ENCODE results near the gene HSPA12B. TPM values are rescaled to one million over a fixed set of nuclear protein-coding genes. Genes with fewer than 3 reads are reported as not detected.
A peak's percentile ranks its signal among the peaks of the same experiment; 100 is the strongest.

HSPA12B gene
- total and polyA plus RNA-seq, 2 of the 13 experiments (the other 11 are each of a cell fraction or from before 2014, with no cell fraction given), result 0.01 TPM; not detected in 1

DNA sequence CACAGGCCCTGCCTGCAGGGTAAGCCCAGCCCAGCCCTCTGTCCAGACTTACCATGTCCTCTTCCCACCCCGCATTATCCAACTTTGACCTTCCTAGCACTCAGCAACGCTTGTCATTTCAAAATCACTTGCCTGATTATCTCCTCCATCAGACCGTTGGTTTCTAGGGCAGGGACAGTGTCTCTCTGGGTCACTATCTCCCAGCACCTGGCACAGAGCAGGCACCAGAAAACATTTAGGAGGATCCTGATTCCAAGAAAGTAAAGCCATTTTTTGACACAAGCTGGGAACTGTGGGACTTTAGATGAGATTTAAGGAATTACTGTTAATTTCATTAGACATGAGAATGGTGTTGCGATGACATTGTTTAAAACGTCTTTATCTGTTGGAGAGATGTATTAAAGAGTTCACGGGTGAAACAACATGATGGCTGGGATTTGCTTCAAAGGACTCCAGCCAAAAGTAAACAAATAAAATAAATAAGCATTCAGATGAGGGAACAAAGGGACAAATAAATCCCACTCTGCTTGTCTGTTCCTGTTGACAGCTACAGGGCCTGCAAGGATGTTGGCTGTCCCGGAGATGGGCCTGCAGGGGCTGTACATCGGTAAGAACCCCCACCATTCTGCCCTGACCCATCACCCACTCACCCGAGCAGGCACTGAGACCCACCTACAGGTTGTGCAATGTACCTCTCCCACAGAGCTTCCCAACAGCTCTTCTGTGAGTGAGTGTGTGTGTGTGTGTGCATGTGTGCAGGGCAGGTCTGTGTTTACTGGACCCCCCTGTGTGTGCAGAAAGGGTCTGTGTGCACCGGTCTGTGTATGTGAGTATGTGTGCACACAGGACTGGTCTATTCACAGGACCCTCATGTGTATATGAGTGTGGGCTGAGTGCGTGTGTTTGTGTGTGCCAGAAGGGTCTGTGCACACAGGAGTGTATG is 5.9 kb downstream of the HSPA12B start (continued):
- TF ChIP-seq CEBPB (IDR thresholded peaks at IDR 0.05; ENCODE audit: borderline replicate concordance, low read depth, low read length) (peak; percentile 88), ZNF280B (CRISPR knock-in tag; IDR thresholded peaks at IDR 0.05; ENCODE audit: borderline replicate concordance) (no peak; the same call in 1 of the 2 replicates), ZNF792 (CRISPR knock-in tag; IDR thresholded peaks at IDR 0.05) (no peak), ZBTB33 (CRISPR knock-in tag; IDR thresholded peaks at IDR 0.05) (no peak), RARA (CRISPR knock-in tag; IDR thresholded peaks at IDR 0.05) (peak; percentile 5), ZNF605 (CRISPR knock-in tag; IDR thresholded peaks at IDR 0.05) (no peak), SMAD1 (CRISPR knock-in tag; IDR thresholded peaks at IDR 0.05; ENCODE audit: borderline replicate concordance, low read depth) (0 out of 2 replicates have a peak, but pooled peaks have one; percentile 27), CEBPG (CRISPR knock-in tag; IDR thresholded peaks at IDR 0.05) (peak; percentile 80), RAD21 (CRISPR knock-in tag; IDR thresholded peaks at IDR 0.05) (0 out of 2 replicates have a peak, but pooled peaks have one; percentile 19), KDM5A (IDR thresholded peaks at IDR 0.05; ENCODE audit: borderline replicate concordance, low read length) (no peak)

Data from HepG2 (cell line).